Amniotic stem cell (primary cell): ENCODE data around the gene SCGB1C2.

ENCODE experiments used
- DNase-seq: peaks from one replicate; lab custom pipeline; 2025; lab: John Stamatoyannopoulos, UW

The SCGB1C2 gene

DNA sequence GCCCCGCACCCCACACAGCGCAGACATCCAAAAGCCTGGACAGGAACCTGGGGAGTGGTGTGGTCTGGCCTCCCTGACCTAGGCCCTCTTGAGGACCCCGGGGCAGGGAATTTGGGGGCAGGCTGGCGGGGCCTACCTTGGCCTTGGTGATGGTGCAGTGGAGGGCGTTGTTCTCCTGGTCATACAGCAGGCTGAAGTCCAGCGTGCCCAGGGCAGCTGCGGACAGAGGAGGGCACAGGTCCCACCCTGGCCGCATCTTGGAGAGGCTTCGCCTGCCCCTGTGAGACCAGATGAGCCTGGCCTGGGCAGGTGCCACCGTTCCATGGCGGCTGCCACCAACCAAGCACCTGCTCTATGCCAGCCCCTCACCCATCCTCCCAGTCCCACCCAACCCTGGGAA, 35.0 kb downstream of the SCGB1C2 start:
- DNase-seq = no peak

DNA sequence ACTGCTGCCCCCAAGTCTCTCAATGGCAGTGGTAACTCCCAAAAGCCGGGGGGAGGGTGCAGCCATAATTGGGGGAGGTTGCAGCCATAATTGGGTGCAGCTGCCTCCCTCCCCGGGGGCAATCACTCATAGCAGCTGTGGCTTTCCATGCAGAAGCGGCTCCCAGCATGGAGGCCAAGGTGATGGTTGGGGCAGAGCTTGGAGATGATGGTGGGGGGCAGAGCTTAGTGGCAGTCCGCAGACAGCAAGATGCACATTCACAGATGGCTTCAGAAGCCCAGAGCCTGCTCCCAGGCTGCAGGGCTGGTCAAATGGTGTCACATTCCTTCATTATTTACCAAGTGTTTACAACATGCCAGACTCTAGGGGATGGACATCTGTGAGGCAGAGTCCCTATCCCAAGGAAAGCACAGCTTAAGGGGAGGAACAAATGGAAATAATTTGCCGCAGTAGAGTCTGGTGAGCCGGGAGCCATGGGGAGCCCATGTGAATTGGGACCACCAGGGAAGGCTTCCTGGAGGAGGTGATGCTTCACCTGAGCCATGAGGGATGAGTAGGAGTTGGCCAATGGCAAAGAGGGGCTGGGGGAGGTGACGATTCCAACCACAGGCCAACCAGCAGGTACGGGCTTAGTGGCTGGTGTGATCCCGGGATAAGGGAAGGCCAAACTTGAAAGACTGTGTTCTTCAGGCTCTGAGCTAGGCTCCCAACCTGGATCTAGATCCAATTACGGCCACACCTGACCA, 36.0 kb downstream of the SCGB1C2 start:
- DNase-seq = no peak

DNA sequence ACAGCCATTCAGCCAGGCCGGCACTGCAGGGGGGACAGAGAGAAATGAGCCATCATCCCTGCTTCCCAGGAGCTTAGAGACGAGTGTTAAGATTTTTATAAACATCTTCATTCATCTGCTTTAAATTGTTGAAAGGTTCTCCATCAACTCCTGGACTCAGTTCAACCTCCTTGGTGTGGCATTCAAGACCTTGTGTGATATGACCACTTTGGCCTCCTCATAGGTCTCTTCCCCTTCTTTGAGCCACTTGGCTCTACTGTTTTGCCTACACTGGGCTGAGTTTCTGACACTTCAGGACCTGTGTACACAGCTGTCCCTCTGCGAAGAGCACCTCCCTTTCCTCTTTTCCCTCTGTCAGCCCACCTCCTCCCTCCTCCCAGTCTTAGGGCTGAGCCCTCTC, 39.8 kb downstream of the SCGB1C2 start:
- no peak for DNase-seq

DNA sequence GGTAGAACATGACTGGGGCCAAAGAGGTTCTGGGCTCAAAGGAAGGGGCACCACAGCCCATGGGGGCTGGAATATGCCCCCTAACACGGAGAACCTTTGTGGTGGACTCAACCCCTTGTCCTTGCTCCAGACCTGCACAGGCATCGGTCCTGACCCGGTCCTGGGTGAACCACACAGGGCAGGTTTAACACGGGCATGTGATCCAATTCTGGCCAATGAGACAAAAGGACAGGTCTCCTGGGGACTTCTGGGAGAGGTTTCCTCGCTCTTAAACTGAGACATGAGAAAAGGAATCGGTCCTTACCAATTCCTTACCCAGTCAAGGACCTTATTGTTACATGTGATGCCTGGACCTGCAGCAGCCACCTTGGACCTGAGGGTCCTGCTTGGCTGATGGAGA, 40.4 kb downstream of the SCGB1C2 start:
- DNase-seq = no peak

DNA sequence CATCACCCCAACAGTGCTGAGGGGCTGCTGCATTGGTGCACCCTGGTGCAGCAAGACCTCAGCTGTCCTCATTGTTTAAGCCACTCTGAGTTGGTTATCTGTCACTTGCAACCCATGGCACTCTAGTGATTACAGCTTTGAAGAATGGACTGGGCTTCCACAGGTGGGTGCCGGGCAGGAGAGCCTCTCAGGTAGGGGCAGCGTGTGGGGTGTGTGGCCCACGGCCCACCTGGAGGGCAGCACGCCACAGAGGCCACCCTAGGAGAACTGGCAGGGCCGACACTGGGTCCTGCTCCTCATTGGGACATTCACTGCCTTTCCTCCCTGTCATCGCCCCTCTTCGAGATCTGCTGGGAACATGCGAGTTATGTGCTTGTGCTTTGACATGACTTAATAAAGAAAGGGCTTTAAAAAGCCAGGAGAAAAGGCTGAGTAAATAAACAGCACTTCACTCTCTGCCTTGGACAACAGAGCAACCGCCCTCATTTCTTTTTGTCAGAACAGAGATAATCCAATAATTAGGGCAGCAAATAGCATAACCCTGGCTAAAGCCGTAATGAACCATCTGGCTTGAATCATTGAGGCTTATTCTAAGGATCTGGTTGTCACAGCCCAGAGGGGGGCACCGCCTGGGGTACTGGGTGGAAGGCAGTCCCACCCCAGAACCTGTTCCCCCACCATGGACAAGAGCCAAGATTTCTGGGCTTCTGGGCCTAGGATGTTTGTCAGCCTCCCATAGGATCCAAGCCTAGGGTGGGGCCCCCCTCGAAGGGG, 41.1 kb downstream of the SCGB1C2 start:
- no peak for DNase-seq

DNA sequence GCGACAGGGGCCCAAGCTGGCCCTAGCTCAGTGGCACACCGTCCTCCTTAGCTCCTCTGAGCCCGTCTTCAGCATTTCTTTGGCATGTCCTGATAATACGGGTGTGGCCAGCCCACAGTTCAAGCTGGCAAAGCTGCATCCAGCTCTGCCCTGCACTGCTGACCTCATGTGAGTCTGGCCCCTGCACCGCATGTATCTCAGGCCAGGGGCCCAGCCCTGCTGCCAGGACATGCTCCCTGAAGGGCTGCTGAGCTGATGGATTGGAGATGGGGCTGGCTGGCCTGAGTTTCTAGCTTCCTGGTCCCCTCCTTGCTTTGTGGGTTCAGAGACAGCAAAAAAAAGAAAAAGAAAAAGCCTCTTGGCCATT, 41.7 kb downstream of the SCGB1C2 start:
- DNase-seq = no peak

DNA sequence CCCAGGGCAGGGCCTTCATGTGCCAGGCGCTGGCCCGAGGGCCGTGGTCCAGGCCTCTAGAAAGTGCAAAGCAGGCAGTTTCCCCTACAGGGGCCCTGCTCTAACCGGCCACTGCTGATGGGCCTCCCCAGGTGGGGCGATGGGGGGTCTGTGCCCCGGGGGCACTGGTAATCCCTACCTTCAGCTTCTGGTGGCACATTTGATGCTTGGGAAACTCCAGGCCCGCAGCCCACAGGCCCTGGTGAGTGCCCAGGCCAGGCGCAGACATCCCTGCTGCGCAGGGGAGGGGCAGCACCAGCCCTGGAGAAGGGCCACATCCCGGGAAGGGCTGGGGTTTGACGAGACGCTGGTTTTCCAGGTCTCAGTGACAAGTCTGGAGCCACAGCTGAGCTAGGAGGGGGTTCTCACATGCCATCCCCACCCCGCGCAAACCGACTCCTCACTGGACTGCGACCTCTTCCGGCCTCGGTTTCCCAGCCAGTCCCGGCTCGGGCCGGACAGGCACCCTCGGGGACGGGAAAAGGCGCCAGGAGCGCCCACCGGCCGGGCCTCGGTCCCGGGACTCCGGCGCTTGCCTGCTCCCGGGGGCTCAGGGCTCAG, 42.5 kb downstream of the SCGB1C2 start:
- DNase-seq = no peak

DNA sequence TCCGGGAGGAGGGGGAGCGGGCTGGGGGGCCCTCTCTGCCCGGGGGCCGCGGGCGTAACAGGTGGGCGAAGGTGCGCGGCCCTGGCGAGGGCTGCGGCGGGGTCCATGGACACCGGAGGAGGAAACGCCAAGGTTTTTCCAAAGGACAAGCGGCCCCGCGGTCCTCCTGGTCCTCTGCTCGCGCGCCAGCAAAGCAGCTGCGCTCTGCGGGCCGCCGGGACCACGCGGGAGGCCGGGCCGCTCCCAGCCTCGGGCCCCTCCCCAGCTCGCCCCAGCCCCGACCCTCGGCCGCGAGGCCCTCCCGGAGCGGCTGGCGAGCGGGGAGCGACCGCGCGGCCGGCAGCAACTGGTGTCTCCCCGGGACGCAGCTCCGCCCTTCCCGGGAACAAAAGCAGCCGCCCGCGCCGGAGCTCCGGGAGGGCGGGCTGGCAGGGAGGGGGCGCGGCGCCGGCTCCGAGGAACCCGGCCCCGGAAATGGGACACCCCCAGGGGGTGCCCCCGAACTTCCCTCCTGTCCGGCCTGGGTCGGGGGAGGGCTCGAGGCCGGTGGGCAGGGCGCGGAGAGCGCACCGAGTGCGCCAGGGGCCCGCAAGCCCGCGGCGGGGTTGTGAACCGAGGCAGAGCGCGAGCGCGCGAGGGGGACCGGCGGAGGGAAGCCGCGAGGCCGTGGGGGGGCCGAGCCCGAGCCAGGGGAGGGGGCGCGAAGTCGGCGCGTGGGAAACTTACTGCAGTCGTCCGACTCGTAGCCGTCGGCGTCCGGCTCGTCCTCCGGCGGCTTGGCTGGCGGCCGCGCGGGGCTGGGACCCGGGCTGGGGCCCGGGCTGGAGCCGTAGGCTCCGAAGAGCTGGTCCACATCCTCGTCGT, 43.2 kb downstream of the SCGB1C2 start:
- no peak for DNase-seq

DNA sequence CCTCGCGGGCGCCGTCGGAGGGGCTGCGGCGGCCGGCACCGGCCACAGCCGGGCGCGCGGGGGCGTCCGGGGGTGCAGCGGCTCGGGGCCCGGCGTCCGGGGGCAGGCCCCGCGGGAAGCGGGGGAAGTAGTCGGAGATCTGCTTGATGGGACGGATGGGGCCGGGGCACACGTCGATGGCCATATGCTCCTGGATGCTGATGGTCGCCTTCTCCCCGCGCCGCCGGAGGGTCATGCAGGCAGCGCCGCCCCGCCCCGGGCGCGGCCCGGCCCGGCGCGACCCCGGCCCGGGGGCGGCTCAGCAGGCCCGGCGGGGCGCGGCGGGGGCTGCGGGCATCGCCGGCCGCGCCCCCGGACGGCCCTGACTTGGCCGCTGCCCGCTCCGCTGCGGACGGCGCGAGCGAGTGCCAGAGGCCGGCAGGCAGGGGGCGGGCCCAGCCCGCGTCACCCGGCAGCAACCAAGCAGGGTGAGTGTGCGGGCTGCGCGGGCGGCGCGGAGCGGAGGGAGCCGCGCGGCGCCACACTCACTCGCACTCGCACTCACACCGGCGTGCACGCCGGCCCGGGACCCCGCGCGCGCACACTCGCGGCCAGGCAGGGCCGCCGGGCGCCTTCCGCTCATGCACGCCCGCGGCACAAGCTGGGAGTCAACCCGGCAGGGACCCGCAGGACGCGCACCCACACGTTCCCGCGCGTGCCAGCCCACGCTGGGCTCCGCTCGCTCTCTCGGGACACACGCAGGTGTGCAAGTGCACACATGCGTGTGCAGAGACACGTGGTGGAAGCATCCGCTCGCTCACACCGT, 44.1 kb downstream of the SCGB1C2 start, which contains the start of gene DOC2B:
DOC2B (minus strand) TSS at position 406 of the 805 bp plus-strand sequence; CDS start at position 235, 171 bp downstream.
- DNase-seq = no peak

DNA sequence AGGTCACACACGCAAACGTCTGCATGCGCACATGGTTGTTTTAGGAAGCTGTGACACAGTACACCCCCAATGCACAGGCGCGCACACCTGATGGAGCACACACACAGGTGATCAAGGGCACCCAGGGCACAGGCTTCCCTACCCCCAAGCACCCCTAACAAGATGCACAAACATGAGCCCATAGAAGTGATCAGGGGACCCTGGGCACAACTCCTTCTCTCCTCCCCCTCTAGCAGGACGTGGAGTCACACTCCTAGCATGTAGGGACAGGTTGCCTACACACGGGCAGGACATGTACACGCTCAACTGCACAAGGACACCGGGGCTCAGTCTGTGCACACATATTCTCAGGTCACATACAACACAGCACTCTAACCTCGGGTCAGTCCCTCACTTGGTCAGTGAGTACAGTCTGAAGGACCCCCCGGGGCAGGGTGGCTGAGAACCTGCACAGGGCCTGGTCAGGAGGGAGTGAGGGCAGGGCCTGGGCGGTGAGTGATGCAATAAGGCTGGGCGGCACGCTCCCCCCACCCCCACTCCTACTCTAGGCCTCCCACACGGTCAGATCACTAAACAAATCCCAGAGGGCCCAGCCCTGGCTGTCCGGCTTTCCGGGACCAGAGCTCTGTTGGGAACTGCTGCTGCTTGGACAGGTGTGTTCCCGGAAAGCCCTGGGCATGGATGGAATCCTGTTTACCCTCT, 44.8 kb downstream of the SCGB1C2 start:
- DNase-seq = no peak

DNA sequence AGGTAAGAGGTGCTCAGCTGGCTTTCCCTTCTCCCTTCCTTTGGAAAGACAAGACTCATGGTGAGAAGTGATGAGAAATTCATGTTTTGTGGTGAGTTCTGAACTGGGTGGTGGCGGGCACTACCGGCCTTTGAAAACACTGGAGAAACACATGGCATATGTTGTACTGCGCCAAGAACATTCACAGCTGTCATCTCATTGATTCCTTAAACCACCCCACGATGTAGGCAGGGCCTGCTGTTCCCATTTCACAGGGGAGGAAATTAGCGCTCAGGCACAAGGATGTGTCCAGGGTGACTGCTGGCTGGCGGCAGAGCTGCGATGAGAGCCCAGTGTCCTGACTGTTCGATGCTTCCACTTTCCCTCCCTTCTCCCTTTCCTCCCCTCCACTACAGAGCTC, 45.7 kb downstream of the SCGB1C2 start:
- DNase-seq = no peak

DNA sequence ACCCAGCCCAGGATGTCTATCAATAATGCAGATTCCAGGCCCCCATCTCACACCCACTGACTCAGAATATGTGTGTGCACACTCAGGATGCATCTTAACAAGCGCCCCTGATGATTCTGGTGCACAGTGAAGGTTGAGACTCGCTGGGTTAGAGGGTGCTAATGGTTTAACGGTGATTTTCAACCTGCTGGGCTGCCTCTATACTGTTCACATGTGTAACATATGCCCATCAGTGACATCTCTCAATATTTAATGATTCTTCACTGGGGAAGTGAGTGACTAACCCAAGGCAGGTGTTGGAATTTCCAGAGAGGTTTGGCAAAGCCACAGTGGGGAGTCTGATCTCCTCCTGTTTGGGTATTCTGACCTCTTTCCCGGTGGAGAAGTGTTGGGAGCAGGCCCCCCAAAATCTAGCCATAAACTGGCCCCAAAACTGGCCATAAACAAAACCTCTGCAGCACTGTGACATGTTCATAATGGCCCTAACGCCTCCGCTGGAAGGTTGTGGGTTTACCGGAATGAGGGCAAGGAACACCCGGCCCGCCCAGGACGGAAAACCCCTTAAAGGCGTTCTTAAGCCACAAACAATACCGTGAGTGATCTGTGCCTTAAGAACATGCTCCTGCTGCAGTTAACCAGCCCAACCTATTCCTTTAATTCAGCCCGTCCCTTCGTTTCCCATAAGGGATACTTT, 48.2 kb downstream of the SCGB1C2 start:
- DNase-seq = no peak

DNA sequence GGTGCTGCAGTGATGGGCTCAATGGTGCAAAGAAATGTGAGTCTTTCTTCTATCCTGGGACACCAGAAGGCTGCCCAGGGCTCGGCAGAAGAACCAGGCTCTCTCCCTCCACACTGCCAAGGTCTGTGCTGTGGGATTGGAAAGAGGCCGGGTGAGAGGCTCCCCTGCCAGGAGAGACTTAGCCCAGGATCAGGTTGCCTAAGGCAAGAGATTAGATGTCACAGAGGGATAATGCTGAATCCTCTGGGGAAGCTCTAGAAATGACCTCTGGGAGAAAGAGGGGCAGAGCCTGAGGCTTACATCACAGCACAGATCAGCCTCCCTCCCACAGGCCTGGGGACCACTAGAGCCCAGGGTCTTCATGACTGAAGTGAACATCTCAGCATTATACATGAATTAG, 49.8 kb downstream of the SCGB1C2 start:
- DNase-seq = no peak
